ENCODE measurements around the gene PRDM16. TPM values are rescaled to one million over a fixed set of nuclear protein-coding genes. Genes with fewer than 3 reads are reported as not detected.

PRDM16 gene
- total and polyA plus RNA-seq, 8 donors, result 9.6 to 18.0 (median 14.7) TPM

DNA sequence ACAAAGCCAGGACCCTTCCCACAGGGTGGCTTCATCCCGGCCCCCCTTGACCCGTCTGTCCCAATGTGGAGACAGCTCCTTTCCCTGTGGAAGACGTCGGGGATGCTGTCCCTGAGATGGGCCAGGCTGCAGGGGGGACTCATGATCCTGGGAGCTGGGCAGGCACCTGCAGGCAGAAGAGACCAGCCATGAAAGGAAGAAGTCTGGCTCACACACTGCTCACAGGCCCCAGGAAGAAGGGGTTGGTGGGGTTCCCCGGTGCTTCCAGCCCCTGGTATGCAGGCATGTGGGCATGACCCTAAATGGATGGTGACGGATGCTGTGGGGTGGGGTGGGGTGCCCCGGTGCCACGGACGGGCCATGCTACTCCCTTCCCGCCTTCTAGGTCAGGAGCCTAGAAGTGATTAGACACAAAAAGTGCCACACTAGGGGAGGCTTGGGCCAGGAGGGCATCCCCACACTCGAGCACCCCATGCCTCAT, 39.5 kb upstream of the PRDM16 start:
- TF ChIP-seq, protein P1, sequence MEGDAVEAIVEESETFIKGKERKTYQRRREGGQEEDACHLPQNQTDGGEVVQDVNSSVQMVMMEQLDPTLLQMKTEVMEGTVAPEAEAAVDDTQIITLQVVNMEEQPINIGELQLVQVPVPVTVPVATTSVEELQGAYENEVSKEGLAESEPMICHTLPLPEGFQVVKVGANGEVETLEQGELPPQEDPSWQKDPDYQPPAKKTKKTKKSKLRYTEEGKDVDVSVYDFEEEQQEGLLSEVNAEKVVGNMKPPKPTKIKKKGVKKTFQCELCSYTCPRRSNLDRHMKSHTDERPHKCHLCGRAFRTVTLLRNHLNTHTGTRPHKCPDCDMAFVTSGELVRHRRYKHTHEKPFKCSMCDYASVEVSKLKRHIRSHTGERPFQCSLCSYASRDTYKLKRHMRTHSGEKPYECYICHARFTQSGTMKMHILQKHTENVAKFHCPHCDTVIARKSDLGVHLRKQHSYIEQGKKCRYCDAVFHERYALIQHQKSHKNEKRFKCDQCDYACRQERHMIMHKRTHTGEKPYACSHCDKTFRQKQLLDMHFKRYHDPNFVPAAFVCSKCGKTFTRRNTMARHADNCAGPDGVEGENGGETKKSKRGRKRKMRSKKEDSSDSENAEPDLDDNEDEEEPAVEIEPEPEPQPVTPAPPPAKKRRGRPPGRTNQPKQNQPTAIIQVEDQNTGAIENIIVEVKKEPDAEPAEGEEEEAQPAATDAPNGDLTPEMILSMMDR (IDR thresholded peaks at IDR 0.05), result no peak
- Histone ChIP-seq H3K4me3 (no peak overlapping the region), H3K9me3 (no peaks in the 10 kb centered on the region), H3K4me1 (no peaks in the 10 kb centered on the region), H3K27me3 (peaks cover 6 to 65% of the 10 kb centered on the region in 2 donors), H3K36me3 (no peaks in the 10 kb centered on the region), H3K27ac (no peak overlapping the region)
- peak in 1 of 4 donors; percentile 17 for DNase-seq
- intact Hi-C loops (cut with DNase I), result no loop called here
- ATAC-seq, result no peak

- no peak overlapping the region for H3K27ac ChIP-seq
- no peak overlapping the region for H3K4me3 ChIP-seq
- H3K9me3 ChIP-seq, result no peaks in the 10 kb centered on the region
- peak in 2 of 4 donors; percentile 25 to 74 for DNase-seq
- peaks cover 6 to 65% of the 10 kb centered on the region in 2 donors for H3K27me3 ChIP-seq
- intact Hi-C loops (cut with DNase I), result no loop called here
- ATAC-seq, result no peak
- no peaks in the 10 kb centered on the region for H3K36me3 ChIP-seq
- TF ChIP-seq, protein P1 (IDR thresholded peaks at IDR 0.05), result no peak
- H3K4me1 ChIP-seq, result no peaks in the 10 kb centered on the region
These were observed 38.9 kb upstream of the PRDM16 start for GRCh38 chr1:3029991-3030662.

DNA sequence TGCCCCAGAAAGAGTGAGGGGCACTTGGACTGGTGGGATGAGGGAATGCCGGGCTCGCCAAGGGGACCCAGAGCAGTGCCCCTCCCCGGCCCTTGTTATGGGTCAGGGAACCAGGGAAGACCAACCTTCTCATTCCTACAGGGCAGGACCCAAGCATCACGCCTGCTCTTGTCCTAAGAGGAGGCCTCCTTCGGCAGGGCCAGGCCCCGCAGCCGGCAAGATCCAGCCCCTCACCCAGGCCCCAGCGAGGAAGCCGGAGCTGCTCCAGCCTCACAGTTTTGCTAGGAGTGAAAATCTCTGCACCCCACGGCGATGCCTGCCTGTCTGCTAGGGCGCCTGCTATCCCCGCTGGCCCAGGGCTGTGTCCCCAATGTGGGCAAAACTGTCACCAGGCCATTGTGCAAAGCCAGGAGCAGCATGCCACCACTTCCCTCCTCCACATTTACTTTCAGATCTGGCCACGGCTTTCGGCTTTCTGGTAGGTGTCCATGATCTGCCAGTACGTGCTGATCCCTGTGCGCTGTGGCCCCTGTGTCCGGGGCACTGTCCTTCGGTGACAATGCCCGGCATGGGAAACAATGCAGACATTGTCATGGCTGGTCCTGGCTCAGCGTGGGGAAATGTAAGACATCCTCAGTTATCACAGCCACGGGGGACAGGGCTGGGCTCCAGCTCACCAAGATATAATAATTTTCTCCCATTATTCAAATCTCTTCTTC, 38.2 kb upstream of the PRDM16 start:
- intact Hi-C loops (cut with DNase I), result no loop called here
- Histone ChIP-seq H3K27ac (no peak overlapping the region), H3K4me1 (no peaks in the 10 kb centered on the region), H3K9me3 (no peaks in the 10 kb centered on the region), H3K36me3 (no peaks in the 10 kb centered on the region), H3K4me3 (no peak overlapping the region), H3K27me3 (peaks cover 6 to 65% of the 10 kb centered on the region in 2 donors)
- ATAC-seq (no peak), DNase-seq (peak in 2 of 4 donors; percentile 27 to 64)
- TF ChIP-seq, protein P1 (IDR thresholded peaks at IDR 0.05), result no peak

- Histone ChIP-seq H3K27ac (no peak overlapping the region), H3K9me3 (no peaks in the 10 kb centered on the region), H3K4me1 (no peaks in the 10 kb centered on the region), H3K4me3 (no peak overlapping the region), H3K27me3 (peaks cover 6 to 66% of the 10 kb centered on the region in 2 donors), H3K36me3 (no peaks in the 10 kb centered on the region)
- ATAC-seq, result no peak
- intact Hi-C loops (cut with DNase I), result no loop called here
- TF ChIP-seq, protein P1 (IDR thresholded peaks at IDR 0.05), result no peak
- DNase-seq, result peak in 2 of 4 donors; percentile 23 to 65
These were observed 37.4 kb upstream of the PRDM16 start for GRCh38 chr1:3031401-3032221.

Measured in left lung (tissue), 10 donors.